Tibial artery (tissue), 4 donors: ENCODE results near the gene SELENOK.

ENCODE experiments used
- DNase-seq, 2 donors: peaks; one replicate each; pipeline ENCODE4 v3.0.0-alpha.2; 2019
- H3K27ac ChIP-seq, 2 donors: fragments of 200-600 bp; sonication (generic) in 1 of 2; 1 replicate in 1 of 2; 2 replicates in 1 of 2; pipeline ENCODE4 v1.5.1; 2018 to 2019; ENCODE audit warnings: mild to moderate bottlenecking in 1 of 2
- H3K27me3 ChIP-seq, 2 donors: fragments of 200-600 bp; sonication (generic) in 1 of 2; one replicate each; pipeline versions ENCODE4 v1.5.1 to v1.6.0; 2016 to 2019
- H3K36me3 ChIP-seq, 3 donors: fragments of 200-600 bp; sonication (generic) in 2 of 3; one replicate each; pipeline ENCODE4 v1.5.1; 2016 to 2019; ENCODE audit warnings: mild to moderate bottlenecking in 2 of 3
- H3K4me1 ChIP-seq, 4 donors: fragments of 200-600 bp; sonication (generic) in 2 of 4; 1 replicate in 3 of 4; 2 replicates in 1 of 4; pipeline ENCODE4 v1.5.1; 2016 to 2019
- H3K4me3 ChIP-seq, 2 donors: fragments of 200-600 bp; sonication (generic) in 1 of 2; 1 replicate in 1 of 2; 2 replicates in 1 of 2; pipeline ENCODE4 v1.5.1; 2018 to 2019; ENCODE audit warnings: mild to moderate bottlenecking in 2 of 2
- H3K9me3 ChIP-seq, 3 donors: fragments of 200-600 bp; sonication (generic) in 1 of 3; one replicate each; pipeline ENCODE4 v1.5.1; 2016 to 2019
- intact Hi-C: fragments of 100-400 bp; cut with DNase I; formaldehyde crosslinking; loops from one replicate; pipeline ENCODE4 v1.15.0; 2023; ENCODE audit warnings: low total_unique reads
- TF ChIP-seq, protein P1 (sequence below), 2 experiments: fragments of 200-600 bp in 1 of 2; fragments of 450-650 bp in 1 of 2; IDR thresholded peaks; one replicate each; pipeline ENCODE4 v1.5.1; 2017 to 2019; ENCODE audit warnings: antibody characterized with exemption in 2 of 2, mild to moderate bottlenecking in 1 of 2, moderate library complexity in 1 of 2

Gene SELENOK

DNA sequence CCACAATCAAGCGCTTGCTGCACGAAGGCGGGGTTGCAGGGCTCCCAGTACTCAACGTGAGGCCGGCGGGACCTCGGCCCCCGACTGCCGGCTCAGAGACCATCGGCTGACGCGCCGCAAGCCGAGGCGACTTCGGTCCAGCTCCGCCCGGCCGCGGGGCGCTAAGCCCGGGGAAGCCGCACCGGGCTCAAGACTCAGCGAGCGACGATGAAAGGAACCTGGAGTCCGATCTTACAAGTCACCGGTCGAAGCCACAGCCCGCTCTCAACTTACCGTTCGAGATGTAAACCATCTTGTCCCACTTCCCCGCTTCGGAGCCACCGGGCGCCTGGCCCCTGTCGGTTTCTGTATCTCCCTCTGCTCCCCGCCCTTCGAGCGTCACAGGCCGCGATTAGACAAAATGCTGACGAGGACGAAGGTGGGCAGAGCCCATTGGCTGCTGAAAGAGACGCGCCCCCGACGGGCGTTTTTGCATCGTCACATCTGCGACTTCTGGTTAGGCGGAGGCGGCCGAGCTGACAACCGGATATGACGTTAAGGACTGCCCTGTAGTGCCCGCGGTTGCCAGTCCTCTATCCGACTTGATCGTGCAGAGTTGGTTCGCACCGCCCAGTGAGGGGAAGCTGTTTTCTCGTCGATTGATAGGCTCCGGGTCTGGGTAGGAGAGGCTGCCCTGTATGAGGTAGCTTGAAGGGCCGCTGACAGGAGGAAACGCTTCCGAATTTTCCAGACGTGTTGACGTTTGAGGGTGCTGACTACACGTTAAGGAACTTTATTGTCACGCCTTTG, at the start of gene SELENOK:
Gene SELENOK (minus strand): TSS at position 363 of the 789 bp plus-strand sequence.
- H3K9me3 ChIP-seq: no peaks in the 10 kb centered on the region
- peaks cover 0 to 30% (median 11%) of the 10 kb centered on the region in 4 donors for H3K4me1 ChIP-seq
- no peaks in the 10 kb centered on the region for H3K27me3 ChIP-seq
- intact Hi-C loops: loop anchor here (5.0 kb wide), 1 partner anchor 544 kb away; the partner anchor contains the start of gene DCP1A
- peak; percentile 99 for DNase-seq
- H3K36me3 ChIP-seq: peaks cover 0 to 12% (median 7%) of the 10 kb centered on the region in 3 donors
- peak within 1 kb of the TSS; percentile 94 to 97 for H3K4me3 ChIP-seq
- TF ChIP-seq, protein P1, sequence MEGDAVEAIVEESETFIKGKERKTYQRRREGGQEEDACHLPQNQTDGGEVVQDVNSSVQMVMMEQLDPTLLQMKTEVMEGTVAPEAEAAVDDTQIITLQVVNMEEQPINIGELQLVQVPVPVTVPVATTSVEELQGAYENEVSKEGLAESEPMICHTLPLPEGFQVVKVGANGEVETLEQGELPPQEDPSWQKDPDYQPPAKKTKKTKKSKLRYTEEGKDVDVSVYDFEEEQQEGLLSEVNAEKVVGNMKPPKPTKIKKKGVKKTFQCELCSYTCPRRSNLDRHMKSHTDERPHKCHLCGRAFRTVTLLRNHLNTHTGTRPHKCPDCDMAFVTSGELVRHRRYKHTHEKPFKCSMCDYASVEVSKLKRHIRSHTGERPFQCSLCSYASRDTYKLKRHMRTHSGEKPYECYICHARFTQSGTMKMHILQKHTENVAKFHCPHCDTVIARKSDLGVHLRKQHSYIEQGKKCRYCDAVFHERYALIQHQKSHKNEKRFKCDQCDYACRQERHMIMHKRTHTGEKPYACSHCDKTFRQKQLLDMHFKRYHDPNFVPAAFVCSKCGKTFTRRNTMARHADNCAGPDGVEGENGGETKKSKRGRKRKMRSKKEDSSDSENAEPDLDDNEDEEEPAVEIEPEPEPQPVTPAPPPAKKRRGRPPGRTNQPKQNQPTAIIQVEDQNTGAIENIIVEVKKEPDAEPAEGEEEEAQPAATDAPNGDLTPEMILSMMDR (IDR thresholded peaks at IDR 0.05): no peak
- H3K27ac ChIP-seq: peak within 1 kb of the TSS; percentile 94 to 96

GRCh38 chr3:53941184-53941583, 49.5 kb upstream of the SELENOK start:
- Histone ChIP-seq H3K9me3 (peaks cover 0 to 2% (median 0%) of the 10 kb centered on the region in 3 donors), H3K4me3 (no peak overlapping the region), H3K36me3 (no peaks in the 10 kb centered on the region), H3K27me3 (peaks cover 0 to 17% of the 10 kb centered on the region in 2 donors), H3K4me1 (no peaks in the 10 kb centered on the region), H3K27ac (no peak overlapping the region)
- TF ChIP-seq, protein P1 (IDR thresholded peaks at IDR 0.05): no peak
- intact Hi-C loops: no loop called here
- no peak for DNase-seq

GRCh38 chr3:53940623-53941022, 49.0 kb upstream of the SELENOK start:
- peaks cover 0 to 17% of the 10 kb centered on the region in 2 donors for H3K27me3 ChIP-seq
- no peaks in the 10 kb centered on the region for H3K9me3 ChIP-seq
- TF ChIP-seq, protein P1 (IDR thresholded peaks at IDR 0.05): no peak
- DNase-seq: no peak
- H3K4me3 ChIP-seq: no peak overlapping the region
- no peaks in the 10 kb centered on the region for H3K36me3 ChIP-seq
- H3K4me1 ChIP-seq: no peaks in the 10 kb centered on the region
- intact Hi-C loops: no loop called here
- H3K27ac ChIP-seq: no peak overlapping the region

- H3K4me3 ChIP-seq: no peak overlapping the region
- H3K27me3 ChIP-seq: peaks cover 0 to 17% of the 10 kb centered on the region in 2 donors
- TF ChIP-seq, protein P1 (IDR thresholded peaks at IDR 0.05): no peak
- intact Hi-C loops: no loop called here
- no peaks in the 10 kb centered on the region for H3K4me1 ChIP-seq
- DNase-seq: no peak
- H3K36me3 ChIP-seq: no peaks in the 10 kb centered on the region
- H3K9me3 ChIP-seq: no peaks in the 10 kb centered on the region
- H3K27ac ChIP-seq: no peak overlapping the region
These were observed 48.2 kb upstream of the SELENOK start for GRCh38 chr3:53939813-53940212.

- H3K4me1 ChIP-seq: no peaks in the 10 kb centered on the region
- TF ChIP-seq, protein P1 (IDR thresholded peaks at IDR 0.05): no peak
- no peak for DNase-seq
- H3K9me3 ChIP-seq: no peaks in the 10 kb centered on the region
- H3K36me3 ChIP-seq: no peaks in the 10 kb centered on the region
- intact Hi-C loops: no loop called here
- peaks cover 0 to 14% of the 10 kb centered on the region in 2 donors for H3K27me3 ChIP-seq
- H3K4me3 ChIP-seq: no peak overlapping the region
- H3K27ac ChIP-seq: no peak overlapping the region
These were observed 47.5 kb upstream of the SELENOK start for GRCh38 chr3:53939086-53939582.
